Mesendoderm (in vitro differentiated cells): ENCODE measurements around the gene ABLIM3.

Source experiments
- DNase-seq: peaks from one replicate; pipeline ENCODE4 v3.0.0; 2013
- H2AK5ac ChIP-seq: 2 replicates; pipeline ENCODE4 v1.6.1; 2013; ENCODE audit warnings: low read length, inconsistent platforms
- H2BK120ac ChIP-seq: 2 replicates; pipeline ENCODE4 v1.6.1; 2013; ENCODE audit warnings: low read depth, mild to moderate bottlenecking, low read length, moderate library complexity, mixed read lengths
- H2BK15ac ChIP-seq: replicated peaks from 2 replicates; pipeline ENCODE4 v1.6.1; 2013; ENCODE audit warnings: low read depth, mild to moderate bottlenecking, moderate library complexity
- H2BK5ac ChIP-seq: 2 replicates; pipeline ENCODE4 v1.6.1; 2013; ENCODE audit warnings: low read length, inconsistent platforms
- H3K18ac ChIP-seq: 2 replicates; pipeline ENCODE4 v1.6.1; 2013; ENCODE audit warnings: mild to moderate bottlenecking, low read length, mixed read lengths
- H3K23ac ChIP-seq: one replicate; pipeline ENCODE4 v1.6.1; 2013; ENCODE audit warnings: low read length
- H3K27ac ChIP-seq: 2 replicates; pipeline ENCODE4 v1.5.1; 2013; ENCODE audit warnings: low read depth, mild to moderate bottlenecking, inconsistent platforms, low read length, moderate library complexity
- H3K27me3 ChIP-seq: 2 replicates; pipeline ENCODE4 v1.6.1; 2013; ENCODE audit warnings: low read length, control low read depth, mild to moderate bottlenecking, inconsistent platforms; ENCODE audit not compliant: insufficient read depth, poor library complexity
- H3K36me3 ChIP-seq: 2 replicates; pipeline ENCODE4 v1.6.1; 2013; ENCODE audit warnings: low read length, inconsistent platforms; ENCODE audit not compliant: control insufficient read depth, insufficient read depth
- H3K4ac ChIP-seq: one replicate; pipeline ENCODE4 v1.6.1; 2013; ENCODE audit warnings: low read depth, mild to moderate bottlenecking, low read length, moderate library complexity
- H3K4me1 ChIP-seq: 2 replicates; pipeline ENCODE4 v1.6.1; 2013; ENCODE audit warnings: low read depth, low read length, inconsistent platforms; ENCODE audit not compliant: control insufficient read depth
- H3K4me2 ChIP-seq: 2 replicates; pipeline ENCODE4 v1.6.1; 2013; ENCODE audit warnings: low read length
- H3K4me3 ChIP-seq: 2 replicates; pipeline ENCODE4 v1.5.1; 2013; ENCODE audit warnings: mild to moderate bottlenecking, low read length
- H3K56ac ChIP-seq: one replicate; pipeline ENCODE4 v1.6.1; 2013; ENCODE audit warnings: low read length
- H3K79me1 ChIP-seq: 2 replicates; pipeline ENCODE4 v1.6.1; 2013; ENCODE audit warnings: low read length, inconsistent platforms
- H3K79me2 ChIP-seq: 2 replicates; pipeline ENCODE4 v1.6.1; 2013; ENCODE audit warnings: mild to moderate bottlenecking, low read length; ENCODE audit not compliant: control insufficient read depth, insufficient read depth
- H3K9ac ChIP-seq: 2 replicates; pipeline ENCODE4 v1.6.1; 2013; ENCODE audit warnings: low read length, inconsistent platforms
- H4K5ac ChIP-seq: one replicate; pipeline ENCODE4 v1.6.1; 2013; ENCODE audit warnings: low read length
- H4K8ac ChIP-seq: one replicate; pipeline ENCODE4 v1.6.1; 2013; ENCODE audit warnings: low read depth, mild to moderate bottlenecking, control low read depth, low read length, moderate library complexity
- WGBS: extraction: QIAGEN DNeasy Blood & Tissue Kit; methylation state at CpG from one replicate; pipeline ENCODE4 v1.1.7; 2013; ENCODE audit warnings: low lambda C conversion rate, missing lambda C conversion rate; ENCODE audit not compliant: insufficient coverage; ENCODE audit errors: extremely low coverage; 5-methylcytosine and 5-hydroxymethylcytosine counted together

The ABLIM3 gene

GRCh38 chr5:149162401-149163084, 21.2 kb downstream of the ABLIM3 start:
- no peaks in the 10 kb centered on the region for H3K4me1 ChIP-seq
- no peak overlapping the region for H3K27ac ChIP-seq
- DNase-seq: no peak
- H3K4me2 ChIP-seq: no peak overlapping the region
- H3K79me1 ChIP-seq: no peaks in the 10 kb centered on the region
- H4K8ac ChIP-seq: no peak overlapping the region
- no peak overlapping the region for H3K56ac ChIP-seq
- H2AK5ac ChIP-seq: no peak overlapping the region
- no peak overlapping the region for H2BK5ac ChIP-seq
- H3K27me3 ChIP-seq: no peaks in the 10 kb centered on the region
- H3K9ac ChIP-seq: no peak overlapping the region
- H3K36me3 ChIP-seq: no peaks in the 10 kb centered on the region
- H3K4ac ChIP-seq: no peak overlapping the region
- H2BK120ac ChIP-seq: no peak overlapping the region
- H3K4me3 ChIP-seq: no peak overlapping the region
- H3K23ac ChIP-seq: no peak overlapping the region
- no CpG with 5 or more reads among the region's 9 CpGs for WGBS
- no peak overlapping the region for H2BK15ac ChIP-seq
- H4K5ac ChIP-seq: no peak overlapping the region
- H3K18ac ChIP-seq: no peak overlapping the region
- no peaks in the 10 kb centered on the region for H3K79me2 ChIP-seq

GRCh38 chr5:149164731-149165130, 23.4 kb downstream of the ABLIM3 start:
- Histone ChIP-seq H3K4me1 (no peaks in the 10 kb centered on the region), H2AK5ac (no peak overlapping the region), H2BK5ac (no peak overlapping the region), H3K27me3 (no peaks in the 10 kb centered on the region), H3K36me3 (no peaks in the 10 kb centered on the region), H4K8ac (no peak overlapping the region), H2BK15ac (no peak overlapping the region), H3K27ac (no peak overlapping the region), H3K4me3 (no peak overlapping the region), H3K79me1 (no peaks in the 10 kb centered on the region), H3K79me2 (no peaks in the 10 kb centered on the region), H4K5ac (no peak overlapping the region), H3K4ac (no peak overlapping the region), H2BK120ac (no peak overlapping the region), H3K56ac (no peak overlapping the region), H3K4me2 (no peak overlapping the region), H3K9ac (no peak overlapping the region), H3K18ac (no peak overlapping the region), H3K23ac (no peak overlapping the region)
- DNase-seq: no peak
- no CpG with 5 or more reads among the region's 1 CpG for WGBS

GRCh38 chr5:149166128-149166527, 24.8 kb downstream of the ABLIM3 start:
- Histone ChIP-seq H3K27ac (no peak overlapping the region), H2BK15ac (no peak overlapping the region), H3K18ac (no peak overlapping the region), H3K4me2 (no peak overlapping the region), H3K4me1 (no peaks in the 10 kb centered on the region), H3K79me1 (no peaks in the 10 kb centered on the region), H3K23ac (no peak overlapping the region), H3K4ac (no peak overlapping the region), H4K8ac (no peak overlapping the region), H2BK5ac (no peak overlapping the region), H4K5ac (no peak overlapping the region), H2BK120ac (no peak overlapping the region), H2AK5ac (no peak overlapping the region), H3K27me3 (no peaks in the 10 kb centered on the region), H3K79me2 (no peaks in the 10 kb centered on the region), H3K4me3 (no peak overlapping the region), H3K36me3 (no peaks in the 10 kb centered on the region), H3K56ac (no peak overlapping the region), H3K9ac (no peak overlapping the region)
- no peak for DNase-seq

- H3K9ac ChIP-seq: no peak overlapping the region
Observed at GRCh38 chr5:149166591-149167100, 25.4 kb downstream of the ABLIM3 start.

GRCh38 chr5:149168276-149168906, 27.1 kb downstream of the ABLIM3 start:
- Histone ChIP-seq H3K79me2 (no peaks in the 10 kb centered on the region), H2AK5ac (no peak overlapping the region), H3K18ac (no peak overlapping the region), H4K8ac (no peak overlapping the region), H3K79me1 (no peaks in the 10 kb centered on the region), H3K4me2 (no peak overlapping the region), H3K36me3 (no peaks in the 10 kb centered on the region), H3K27ac (no peak overlapping the region), H2BK120ac (no peak overlapping the region), H3K4ac (no peak overlapping the region), H3K9ac (no peak overlapping the region), H3K4me1 (no peaks in the 10 kb centered on the region), H3K27me3 (no peaks in the 10 kb centered on the region), H3K4me3 (no peak overlapping the region), H4K5ac (no peak overlapping the region), H3K23ac (no peak overlapping the region), H3K56ac (no peak overlapping the region), H2BK15ac (no peak overlapping the region), H2BK5ac (no peak overlapping the region)
- no peak for DNase-seq
- no CpG with 5 or more reads among the region's 4 CpGs for WGBS

More at GRCh38 chr5:149166591-149167100, 25.4 kb downstream of the ABLIM3 start:
- Histone ChIP-seq H4K8ac (no peak overlapping the region), H3K4me2 (no peak overlapping the region), H3K27me3 (no peaks in the 10 kb centered on the region), H3K4me3 (no peak overlapping the region), H3K36me3 (no peaks in the 10 kb centered on the region), H3K18ac (no peak overlapping the region), H2AK5ac (no peak overlapping the region), H2BK15ac (no peak overlapping the region), H3K56ac (no peak overlapping the region), H4K5ac (no peak overlapping the region), H3K4me1 (no peaks in the 10 kb centered on the region), H3K79me1 (no peaks in the 10 kb centered on the region), H2BK5ac (no peak overlapping the region), H2BK120ac (no peak overlapping the region), H3K23ac (no peak overlapping the region), H3K79me2 (no peaks in the 10 kb centered on the region), H3K4ac (no peak overlapping the region), H3K27ac (no peak overlapping the region)
- DNase-seq: no peak

- Histone ChIP-seq H3K27me3 (no peaks in the 10 kb centered on the region), H2BK5ac (no peak overlapping the region), H3K79me2 (no peaks in the 10 kb centered on the region), H4K8ac (no peak overlapping the region), H3K27ac (no peak overlapping the region), H3K36me3 (no peaks in the 10 kb centered on the region), H4K5ac (no peak overlapping the region), H3K4me3 (no peak overlapping the region), H3K4me1 (no peaks in the 10 kb centered on the region), H2BK15ac (no peak overlapping the region), H3K56ac (no peak overlapping the region), H3K9ac (no peak overlapping the region), H2BK120ac (no peak overlapping the region), H3K23ac (no peak overlapping the region), H3K18ac (no peak overlapping the region), H3K79me1 (no peaks in the 10 kb centered on the region), H2AK5ac (no peak overlapping the region), H3K4me2 (no peak overlapping the region), H3K4ac (no peak overlapping the region)
- DNase-seq: no peak
- no CpG with 5 or more reads among the region's 3 CpGs for WGBS
Observed at GRCh38 chr5:149170299-149170698, 29.0 kb downstream of the ABLIM3 start.
